GM12801 (cell line): ENCODE results near the gene FLYWCH1.

Experiments used
- TF ChIP-seq, protein P1 (sequence below): IDR thresholded peaks from one replicate; pipeline ENCODE4 v1.5.1; 2011; ENCODE audit warnings: control low read depth; ENCODE audit not compliant: insufficient read length; ENCODE audit errors: extremely low read depth

FLYWCH1 gene

GRCh38 chr16:2954656-2955381 is 43.1 kb downstream of the FLYWCH1 start:
- TF ChIP-seq, protein P1, sequence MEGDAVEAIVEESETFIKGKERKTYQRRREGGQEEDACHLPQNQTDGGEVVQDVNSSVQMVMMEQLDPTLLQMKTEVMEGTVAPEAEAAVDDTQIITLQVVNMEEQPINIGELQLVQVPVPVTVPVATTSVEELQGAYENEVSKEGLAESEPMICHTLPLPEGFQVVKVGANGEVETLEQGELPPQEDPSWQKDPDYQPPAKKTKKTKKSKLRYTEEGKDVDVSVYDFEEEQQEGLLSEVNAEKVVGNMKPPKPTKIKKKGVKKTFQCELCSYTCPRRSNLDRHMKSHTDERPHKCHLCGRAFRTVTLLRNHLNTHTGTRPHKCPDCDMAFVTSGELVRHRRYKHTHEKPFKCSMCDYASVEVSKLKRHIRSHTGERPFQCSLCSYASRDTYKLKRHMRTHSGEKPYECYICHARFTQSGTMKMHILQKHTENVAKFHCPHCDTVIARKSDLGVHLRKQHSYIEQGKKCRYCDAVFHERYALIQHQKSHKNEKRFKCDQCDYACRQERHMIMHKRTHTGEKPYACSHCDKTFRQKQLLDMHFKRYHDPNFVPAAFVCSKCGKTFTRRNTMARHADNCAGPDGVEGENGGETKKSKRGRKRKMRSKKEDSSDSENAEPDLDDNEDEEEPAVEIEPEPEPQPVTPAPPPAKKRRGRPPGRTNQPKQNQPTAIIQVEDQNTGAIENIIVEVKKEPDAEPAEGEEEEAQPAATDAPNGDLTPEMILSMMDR: no peak

GRCh38 chr16:2955438-2955778 is 43.7 kb downstream of the FLYWCH1 start:
- TF ChIP-seq, protein P1: no peak

GRCh38 chr16:2955779-2956578 is 44.2 kb downstream of the FLYWCH1 start:
- TF ChIP-seq, protein P1: no peak

GRCh38 chr16:2956579-2956956 is 44.8 kb downstream of the FLYWCH1 start:
- TF ChIP-seq, protein P1: no peak

- TF ChIP-seq, protein P1: no peak
Observed at GRCh38 chr16:2959206-2959605, 47.5 kb downstream of the FLYWCH1 start.

DNA sequence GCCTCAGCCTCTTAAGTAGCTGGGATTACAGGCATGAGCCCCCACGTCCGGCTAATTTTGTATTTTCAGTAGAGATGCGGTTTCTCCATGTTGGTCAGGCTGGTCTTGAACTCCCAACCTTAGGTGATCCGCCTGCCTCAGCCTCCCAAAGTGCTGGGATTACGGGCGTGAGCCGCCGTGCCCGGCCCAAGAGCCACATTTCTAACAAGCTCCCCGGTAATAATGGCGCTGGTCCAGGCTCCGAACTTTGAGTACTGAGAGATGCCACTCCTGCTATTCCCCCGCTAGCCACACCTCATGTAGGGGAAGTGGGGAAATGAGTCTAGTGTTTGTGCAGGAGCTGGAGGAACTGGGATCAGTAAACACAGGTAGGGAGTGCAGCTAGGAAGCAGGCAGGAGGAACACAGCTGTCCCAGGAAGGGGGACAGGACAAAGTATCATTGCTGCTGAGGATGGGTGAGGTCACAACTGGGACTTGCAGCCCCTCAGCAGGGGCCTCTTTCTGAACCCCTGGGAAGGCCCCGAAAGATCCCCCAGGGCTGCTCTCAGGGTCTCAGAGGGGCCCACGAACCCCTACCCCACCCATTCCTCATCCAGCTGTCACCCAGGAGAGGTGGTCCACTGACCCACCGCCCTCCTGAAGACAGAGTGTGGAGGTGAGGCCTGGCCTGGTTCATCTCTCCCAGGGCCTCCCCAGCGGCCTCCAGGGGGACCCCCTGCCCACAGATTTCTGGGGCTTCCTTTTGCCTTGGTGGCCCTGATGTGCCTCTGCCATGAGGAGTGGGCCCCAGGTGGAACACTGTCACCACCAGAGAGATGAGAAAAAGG is 48.7 kb downstream of the FLYWCH1 start:
- TF ChIP-seq, protein P1: no peak
